Activated CD4-positive, alpha-beta memory T cell treated with anti-CD3 and anti-CD28 coated beads, Interleukin-2, amount 10 ng/mL, durations not matched to agents 7 days and 5 days (primary cell): ENCODE results near the gene MGAT1. TPM values are rescaled to one million over a fixed set of nuclear protein-coding genes. Genes with fewer than 3 reads are reported as not detected.

Source experiments
- CTCF ChIA-PET: fragments of 350-600 bp; sonication (Branson Sonifier 250); formaldehyde crosslinking; loops from one replicate; lab custom pipeline; 2021; ENCODE audit warnings: antibody characterized with exemption, inconsistent platforms; lab: Charles Lee
- POLR2A ChIA-PET: fragments of 350-600 bp; sonication (Branson Sonifier 250); formaldehyde crosslinking; loops from one replicate; lab custom pipeline; 2021; ENCODE audit warnings: antibody characterized with exemption; lab: Charles Lee
- DNase-seq: peaks from one replicate; pipeline ENCODE4 v3.0.0-alpha.2; 2020
- H3K27ac Mint-ChIP-seq: one replicate; pipeline ENCODE4 v1.8.0; 2021; ENCODE audit warnings: mild to moderate bottlenecking, mixed read lengths
- H3K27me3 Mint-ChIP-seq: one replicate; pipeline ENCODE4 v1.8.0; 2021; ENCODE audit warnings: mixed read lengths
- H3K36me3 Mint-ChIP-seq: one replicate; pipeline ENCODE4 v1.8.0; 2021; ENCODE audit warnings: low read depth, mixed read lengths
- H3K4me1 Mint-ChIP-seq: one replicate; pipeline ENCODE4 v1.8.0; 2021; ENCODE audit warnings: mixed read lengths
- H3K4me3 Mint-ChIP-seq: one replicate; pipeline ENCODE4 v1.8.0; 2021; ENCODE audit warnings: mild to moderate bottlenecking, mixed read lengths
- H3K9me3 Mint-ChIP-seq: one replicate; pipeline ENCODE4 v1.8.0; 2021; ENCODE audit warnings: mixed read lengths
- total RNA-seq, 2 experiments: library from RNA; stranded (reverse); gene quantifications; one replicate each; pipeline ENCODE4 v1.2.3, GENCODE V29; 2021

MGAT1 gene
- 100 to 1,000 TPM; 184 to 185 TPM for total RNA-seq

GRCh38 chr5:180802325-180803180 is at the start of gene MGAT1:
MGAT1 (minus strand) TSS chr5:180802806; CDS start chr5:180792971, 9,835 bp downstream.
- peaks cover 83% of the 10 kb centered on the region for H3K36me3 Mint-ChIP-seq
- POLR2A ChIA-PET: interaction anchor here (0.9 to 15.2 kb wide), 17 partner anchors 8 to 459 kb away, joined by 3 to 404 read pairs (median 5); partner anchors contain the start of genes TRIM41, TRIM52 and ZFP62
- CTCF ChIA-PET: interaction anchor here (0.8 to 4.6 kb wide), 7 partner anchors 8 to 71 kb away, joined by 3 to 31 read pairs (median 3); no protein-coding TSS in a partner anchor
- H3K4me1 Mint-ChIP-seq: peaks cover 82% of the 10 kb centered on the region
- peak within 1 kb of the TSS; percentile 92 for H3K4me3 Mint-ChIP-seq
- peak; percentile 79 for DNase-seq
- H3K27me3 Mint-ChIP-seq: no peaks in the 10 kb centered on the region
- H3K27ac Mint-ChIP-seq: peak within 1 kb of the TSS; percentile 97
- H3K9me3 Mint-ChIP-seq: no peaks in the 10 kb centered on the region

- Mint-ChIP-seq H3K27ac (no peak overlapping the region), H3K4me3 (no peak overlapping the region), H3K36me3 (peaks cover 94% of the 10 kb centered on the region), H3K4me1 (peaks cover 2% of the 10 kb centered on the region), H3K9me3 (peaks cover 72% of the 10 kb centered on the region), H3K27me3 (no peaks in the 10 kb centered on the region)
- ChIA-PET CTCF (no interaction called here), POLR2A (interaction anchor here (1.1 to 5.0 kb wide), 4 partner anchors 9 to 19 kb away, joined by 3 to 22 read pairs (median 4); no protein-coding TSS in a partner anchor)
- no peak for DNase-seq
Measured at GRCh38 chr5:180850434-180851078, 48.0 kb upstream of the MGAT1 start.

- H3K4me3 Mint-ChIP-seq: no peak overlapping the region
- POLR2A ChIA-PET: interaction anchor here (1.1 to 5.0 kb wide), 4 partner anchors 8 to 18 kb away, joined by 3 to 22 read pairs (median 4); no protein-coding TSS in a partner anchor
- peaks cover 87% of the 10 kb centered on the region for H3K36me3 Mint-ChIP-seq
- peaks cover 75% of the 10 kb centered on the region for H3K9me3 Mint-ChIP-seq
- CTCF ChIA-PET: no interaction called here
- H3K4me1 Mint-ChIP-seq: no peaks in the 10 kb centered on the region
- H3K27me3 Mint-ChIP-seq: no peaks in the 10 kb centered on the region
- DNase-seq: no peak
- no peak overlapping the region for H3K27ac Mint-ChIP-seq
Measured at GRCh38 chr5:180849827-180850226, 47.2 kb upstream of the MGAT1 start.

DNA sequence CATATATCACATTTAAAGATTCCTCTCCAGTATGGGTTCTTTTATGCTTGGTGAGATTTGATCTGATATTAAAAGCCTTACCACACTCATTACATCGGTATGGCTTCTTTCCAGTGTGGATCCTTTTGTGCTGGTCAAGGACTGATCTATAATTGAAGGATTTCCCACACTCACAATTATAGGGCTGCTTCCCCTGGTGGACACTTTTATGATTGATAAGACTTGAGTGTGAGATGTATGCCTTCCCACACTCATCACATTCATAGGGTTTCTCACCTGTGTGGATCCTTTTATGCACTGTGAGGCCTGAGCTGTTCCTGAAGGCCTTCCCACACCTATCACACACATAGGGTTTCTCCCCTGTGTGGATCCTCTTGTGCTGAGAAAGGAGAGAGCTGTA is 46.3 kb upstream of the MGAT1 start:
- Mint-ChIP-seq H3K4me3 (no peak overlapping the region), H3K9me3 (peaks cover 75% of the 10 kb centered on the region), H3K27ac (no peak overlapping the region), H3K27me3 (no peaks in the 10 kb centered on the region), H3K36me3 (peaks cover 77% of the 10 kb centered on the region), H3K4me1 (no peaks in the 10 kb centered on the region)
- DNase-seq: no peak
- ChIA-PET POLR2A (interaction anchor here (5.0 kb wide), 1 partner anchor 17 kb away, joined by 22 read pairs; no protein-coding TSS in a partner anchor), CTCF (no interaction called here)

- ChIA-PET POLR2A (interaction anchor here (5.0 kb wide), 1 partner anchor 16 kb away, joined by 22 read pairs; no protein-coding TSS in a partner anchor), CTCF (no interaction called here)
- Mint-ChIP-seq H3K4me3 (no peak overlapping the region), H3K27ac (no peak overlapping the region), H3K27me3 (no peaks in the 10 kb centered on the region), H3K36me3 (peaks cover 72% of the 10 kb centered on the region), H3K9me3 (peaks cover 75% of the 10 kb centered on the region), H3K4me1 (no peaks in the 10 kb centered on the region)
- DNase-seq: no peak
Measured at GRCh38 chr5:180848265-180848664, 45.7 kb upstream of the MGAT1 start.

DNA sequence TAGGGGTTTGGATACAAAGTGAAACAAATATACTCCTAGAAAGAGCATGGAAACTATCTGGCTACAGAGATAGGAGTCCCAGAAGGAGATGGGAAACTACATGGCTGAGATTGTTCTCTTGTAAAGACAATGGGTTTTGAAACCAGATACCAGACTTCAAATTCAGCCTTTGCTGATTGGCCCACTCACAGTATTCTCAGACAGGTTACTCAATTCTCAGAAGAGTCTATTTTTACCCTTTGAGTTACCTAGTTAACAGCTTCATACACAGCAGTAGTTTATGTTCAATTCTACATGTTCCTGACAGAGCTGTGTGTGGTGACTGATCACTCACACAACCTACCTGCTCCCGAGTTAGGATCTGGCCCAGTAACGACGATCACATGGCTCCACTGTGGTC is 44.4 kb upstream of the MGAT1 start:
- H3K27me3 Mint-ChIP-seq: no peaks in the 10 kb centered on the region
- no peak overlapping the region for H3K4me3 Mint-ChIP-seq
- no peak for DNase-seq
- H3K27ac Mint-ChIP-seq: no peak overlapping the region
- H3K36me3 Mint-ChIP-seq: peaks cover 63% of the 10 kb centered on the region
- H3K9me3 Mint-ChIP-seq: peaks cover 67% of the 10 kb centered on the region
- no peaks in the 10 kb centered on the region for H3K4me1 Mint-ChIP-seq
- ChIA-PET POLR2A (interaction anchor here (5.0 kb wide), 1 partner anchor 15 kb away, joined by 22 read pairs; no protein-coding TSS in a partner anchor), CTCF (no interaction called here)

DNA sequence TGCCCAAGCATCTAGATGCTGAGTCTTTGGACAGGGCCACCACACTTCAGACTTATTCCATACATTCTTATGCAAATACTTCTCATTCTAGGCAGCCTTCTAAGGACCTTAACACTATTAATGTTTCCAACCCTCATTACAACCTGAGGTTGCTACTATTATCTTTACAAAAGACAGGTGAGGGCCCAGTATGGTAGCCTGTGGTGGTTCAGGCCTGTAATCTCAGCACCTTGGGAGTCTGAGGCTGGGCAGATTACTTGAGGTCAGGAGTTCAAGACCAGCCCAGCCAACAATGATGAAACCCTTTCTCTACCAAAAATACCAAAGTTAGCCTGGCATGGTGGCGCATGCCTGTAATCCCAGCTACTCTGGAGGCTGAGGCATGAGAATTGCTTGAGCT is 42.3 kb upstream of the MGAT1 start:
- Mint-ChIP-seq H3K36me3 (peaks cover 46% of the 10 kb centered on the region), H3K4me3 (no peak overlapping the region), H3K27me3 (no peaks in the 10 kb centered on the region), H3K27ac (no peak overlapping the region), H3K4me1 (no peaks in the 10 kb centered on the region), H3K9me3 (peaks cover 51% of the 10 kb centered on the region)
- CTCF ChIA-PET: no interaction called here
- no peak for DNase-seq
- POLR2A ChIA-PET: no interaction called here

DNA sequence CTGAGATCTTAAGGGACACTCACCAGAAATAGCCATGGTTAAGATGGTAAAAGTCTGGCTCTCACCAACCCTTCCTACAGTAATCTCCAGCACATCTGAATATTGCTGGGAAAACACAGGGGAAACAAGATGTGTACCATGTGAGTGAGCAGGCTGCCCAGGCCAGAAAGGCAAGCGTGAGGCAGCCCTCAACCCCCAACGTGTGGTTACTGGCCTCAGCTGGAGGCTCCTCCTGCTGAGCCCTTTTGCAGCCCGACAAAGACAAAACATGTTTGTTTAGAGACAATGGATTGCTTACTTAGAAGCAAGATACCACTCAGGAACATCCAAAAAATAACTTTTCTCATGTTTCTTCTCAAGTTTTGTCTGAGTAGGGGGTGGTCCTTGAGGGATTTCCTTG is 41.8 kb upstream of the MGAT1 start:
- Mint-ChIP-seq H3K27me3 (no peaks in the 10 kb centered on the region), H3K4me1 (no peaks in the 10 kb centered on the region), H3K27ac (no peak overlapping the region), H3K9me3 (peaks cover 51% of the 10 kb centered on the region), H3K36me3 (peaks cover 44% of the 10 kb centered on the region), H3K4me3 (no peak overlapping the region)
- DNase-seq: no peak
- ChIA-PET POLR2A (no interaction called here), CTCF (no interaction called here)

DNA sequence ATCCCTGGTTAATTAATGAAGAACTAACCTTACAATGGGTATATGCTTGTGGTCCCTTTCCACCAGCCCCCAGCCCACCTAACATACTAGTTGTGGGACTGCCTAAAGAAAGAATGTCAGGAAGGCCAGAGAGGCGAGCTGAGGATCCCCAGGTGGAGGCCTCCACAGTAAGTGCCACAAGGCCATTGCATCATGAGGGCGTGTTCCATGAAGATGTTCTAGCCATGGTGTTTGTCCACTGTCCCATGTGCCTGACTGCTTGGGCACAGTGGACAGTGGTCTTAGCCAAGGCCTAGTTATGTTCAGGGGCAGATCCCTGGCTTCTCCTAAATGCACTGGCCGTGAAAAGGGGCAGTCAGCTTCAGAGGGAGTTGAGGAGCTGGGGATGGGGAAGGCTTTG is 37.3 kb upstream of the MGAT1 start:
- no peak for DNase-seq
- H3K4me1 Mint-ChIP-seq: no peaks in the 10 kb centered on the region
- H3K9me3 Mint-ChIP-seq: peaks cover 14% of the 10 kb centered on the region
- H3K36me3 Mint-ChIP-seq: peaks cover 47% of the 10 kb centered on the region
- H3K27ac Mint-ChIP-seq: no peak overlapping the region
- H3K27me3 Mint-ChIP-seq: no peaks in the 10 kb centered on the region
- CTCF ChIA-PET: interaction anchor here (1.0 to 1.6 kb wide), 2 partner anchors 9 to 20 kb away, joined by 5 read pairs; no protein-coding TSS in a partner anchor
- H3K4me3 Mint-ChIP-seq: no peak overlapping the region
- POLR2A ChIA-PET: interaction anchor here (0.9 to 2.6 kb wide), 3 partner anchors 9 to 30 kb away, joined by 3 to 15 read pairs (median 4); no protein-coding TSS in a partner anchor

GRCh38 chr5:180839227-180839626 is 36.6 kb upstream of the MGAT1 start:
- CTCF ChIA-PET: interaction anchor here (1.6 kb wide), 1 partner anchor 8 kb away, joined by 5 read pairs; no protein-coding TSS in a partner anchor
- H3K27me3 Mint-ChIP-seq: no peaks in the 10 kb centered on the region
- POLR2A ChIA-PET: interaction anchor here (0.9 to 2.6 kb wide), 3 partner anchors 8 to 29 kb away, joined by 3 to 15 read pairs (median 4); no protein-coding TSS in a partner anchor
- H3K27ac Mint-ChIP-seq: no peak overlapping the region
- peaks cover 14% of the 10 kb centered on the region for H3K9me3 Mint-ChIP-seq
- H3K36me3 Mint-ChIP-seq: peaks cover 54% of the 10 kb centered on the region
- no peak overlapping the region for H3K4me3 Mint-ChIP-seq
- no peak for DNase-seq
- H3K4me1 Mint-ChIP-seq: peaks cover 4% of the 10 kb centered on the region

DNA sequence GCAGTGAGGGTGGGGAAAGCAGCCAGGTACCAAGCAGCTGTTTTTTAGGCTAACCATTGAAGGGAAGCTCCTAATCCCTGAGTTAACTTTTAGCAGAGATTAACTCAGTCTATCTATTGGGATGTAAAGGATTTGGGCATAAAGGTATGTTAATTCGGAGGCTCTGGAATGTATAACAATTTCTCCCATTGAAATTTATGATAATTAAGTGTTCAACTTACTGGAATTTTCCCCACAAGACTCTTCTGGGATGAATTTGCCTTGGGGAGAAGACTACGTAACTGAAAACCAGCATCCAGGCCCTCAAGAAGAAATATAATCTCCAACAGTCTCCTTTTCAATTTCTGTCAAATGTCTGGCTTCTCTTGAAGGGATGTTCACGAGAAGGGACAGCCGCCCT is 34.9 kb upstream of the MGAT1 start:
- Mint-ChIP-seq H3K27ac (no peak overlapping the region), H3K36me3 (peaks cover 61% of the 10 kb centered on the region), H3K4me1 (peaks cover 18% of the 10 kb centered on the region), H3K4me3 (no peak overlapping the region), H3K27me3 (no peaks in the 10 kb centered on the region), H3K9me3 (peaks cover 14% of the 10 kb centered on the region)
- DNase-seq: no peak
- POLR2A ChIA-PET: interaction anchor here (0.8 to 2.5 kb wide), 2 partner anchors 34 to 37 kb away, joined by 3 to 7 read pairs; no protein-coding TSS in a partner anchor
- CTCF ChIA-PET: no interaction called here

DNA sequence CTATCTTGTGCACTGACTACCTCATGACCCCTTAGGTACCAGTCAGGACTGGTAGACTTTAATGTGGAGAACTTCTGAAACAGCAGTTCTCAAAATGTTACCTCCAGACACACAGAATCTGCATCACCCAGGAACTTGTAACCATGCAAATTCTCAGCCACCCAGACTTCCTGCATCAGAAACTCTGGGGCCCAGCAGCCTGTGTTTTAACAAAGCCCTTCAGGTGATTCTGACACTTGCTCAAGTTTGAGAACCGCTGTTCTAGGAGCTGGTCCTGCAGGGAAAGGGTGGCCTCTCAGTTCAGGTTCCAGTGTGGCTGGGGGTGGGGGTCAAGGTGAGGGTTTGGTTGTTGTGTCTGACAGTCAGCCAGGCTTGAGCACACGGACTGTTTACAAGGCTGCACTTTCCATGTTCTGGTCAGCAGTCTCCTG is 30.0 kb upstream of the MGAT1 start:
- CTCF ChIA-PET: interaction anchor here (0.7 to 3.7 kb wide), 4 partner anchors 19 to 38 kb away, joined by 3 to 20 read pairs (median 11); partner anchors contain the start of gene ZFP62

More for the DNA sequence above, 30.0 kb upstream of the MGAT1 start:
- Mint-ChIP-seq H3K27ac (peak overlapping the region; percentile 97), H3K36me3 (peaks cover 64% of the 10 kb centered on the region), H3K9me3 (no peaks in the 10 kb centered on the region), H3K27me3 (no peaks in the 10 kb centered on the region), H3K4me3 (peak overlapping the region; percentile 96), H3K4me1 (peaks cover 32% of the 10 kb centered on the region)
- POLR2A ChIA-PET: interaction anchor here (0.7 to 6.5 kb wide), 8 partner anchors 15 to 428 kb away, joined by 3 to 404 read pairs (median 14); partner anchors contain the start of genes MGAT1, TRIM52 and ZFP62
- DNase-seq: peak; percentile 54
